NCI-H460 (cell line): Measurements from ENCODE around the gene KLF15. TPM values are rescaled to one million over a fixed set of nuclear protein-coding genes. Genes with fewer than 3 reads are reported as not detected.

Source experiments
- DNase-seq: peaks from one replicate; pipeline ENCODE4 v3.0.0-alpha.2; 2016; ENCODE audit warnings: low read depth; ENCODE audit errors: extremely low read depth
- polyA plus RNA-seq: library from polyadenylated mRNA; depleted of rRNA; stranded (reverse); fragments of >200 nt; gene quantifications from 2 replicates; pipeline ENCODE4 v1.2.3, GENCODE V29; 2014; cell fraction: nucleus; rRNA removed
- total RNA-seq: library from RNA; depleted of rRNA; stranded (reverse); fragments of >200 nt; shearing (Covaris generic); gene quantifications from 2 replicates; pipeline ENCODE4 v1.2.3, GENCODE V29; 2014; rRNA removed

The KLF15 gene
- total RNA-seq: 1.2 and 1.4 TPM in 2 replicates
- 2.9 and 4.2 TPM in 2 replicates for polyA plus RNA-seq

DNA sequence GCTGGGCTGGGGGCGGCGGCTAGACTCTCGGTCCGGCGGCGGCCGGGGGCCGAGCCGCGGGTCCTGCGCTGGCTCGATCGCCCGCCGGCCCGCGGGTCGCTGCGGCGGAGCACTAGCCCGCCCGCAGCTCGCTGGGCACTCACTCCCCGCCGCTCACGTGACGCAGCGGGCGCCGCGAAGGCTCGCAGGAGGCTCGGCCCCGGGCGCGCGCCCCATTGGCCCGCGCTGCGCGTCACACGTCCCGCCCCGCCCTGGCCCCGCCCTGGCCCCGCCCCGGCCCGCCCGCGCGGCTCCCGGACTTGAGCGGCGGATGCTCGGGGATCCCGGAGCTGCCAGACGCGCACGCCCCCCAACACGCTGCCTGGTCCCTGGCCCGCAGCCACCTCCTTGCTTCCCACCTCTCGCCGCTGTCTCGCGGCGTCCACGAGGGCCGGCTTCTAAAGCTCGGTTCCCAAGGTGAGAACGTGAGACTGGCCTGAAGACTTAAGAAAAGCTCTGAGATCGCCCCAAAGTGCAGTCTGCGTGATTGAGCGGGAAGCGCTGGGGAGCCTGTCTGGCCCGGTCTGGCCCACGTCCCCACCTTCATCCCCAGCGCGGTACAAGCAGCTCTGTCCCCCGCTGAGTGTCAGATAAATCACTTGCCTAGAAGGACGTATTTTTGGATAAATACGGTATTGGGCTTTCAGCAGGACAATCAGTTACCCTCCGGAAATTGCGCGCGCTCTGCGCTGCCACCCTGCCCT, at the start of gene KLF15:
Gene KLF15, minus strand, starts transcription at position 114 of the 743 bp plus-strand sequence. CDS start 4,486 bp downstream, outside the sequence.
- peak; percentile 60 for DNase-seq

DNA sequence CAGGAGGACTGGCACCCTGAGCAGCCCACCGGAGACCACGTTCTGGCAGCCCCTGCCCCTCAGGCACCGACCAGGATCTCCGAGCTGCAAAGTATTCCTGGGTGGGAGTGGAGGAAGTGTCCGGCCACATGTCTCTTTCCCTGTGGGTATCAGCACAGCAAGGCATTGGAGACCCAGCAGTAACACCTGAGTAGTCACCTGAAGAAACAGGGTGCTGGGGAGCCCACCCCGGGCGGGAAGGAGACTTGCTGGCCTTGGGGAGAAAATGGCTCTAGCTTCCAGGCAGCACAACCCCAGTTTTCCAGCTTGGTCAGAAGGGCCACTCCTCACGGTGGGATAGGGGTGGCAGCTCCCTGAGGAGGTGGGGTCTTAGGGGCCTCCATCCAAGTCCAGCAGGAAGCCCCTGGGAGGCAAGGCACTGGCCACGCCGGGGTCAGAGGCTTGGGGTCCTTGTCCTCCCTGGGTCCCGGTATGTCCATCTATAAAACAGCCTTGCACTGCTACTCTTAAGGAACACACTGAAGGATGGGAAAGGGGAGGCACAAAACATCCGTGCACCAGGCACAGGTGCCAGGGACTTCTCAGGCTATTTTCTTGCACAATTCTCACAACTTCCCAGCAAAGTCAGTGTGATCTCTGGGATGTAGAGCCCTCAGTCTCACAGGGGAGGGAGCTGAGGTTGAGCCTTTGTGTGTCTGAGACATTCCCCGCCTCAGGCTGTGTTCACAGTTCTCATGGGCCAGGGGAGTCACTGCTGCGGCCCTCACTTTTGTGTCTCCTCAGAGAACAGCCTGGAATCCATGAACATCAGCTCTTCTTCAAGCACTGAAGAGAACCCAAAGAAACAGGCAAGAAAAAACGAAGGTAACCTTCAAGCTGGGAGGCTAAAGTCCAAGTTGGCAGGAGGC, 49.4 kb upstream of the KLF15 start:
- DNase-seq: no peak

DNA sequence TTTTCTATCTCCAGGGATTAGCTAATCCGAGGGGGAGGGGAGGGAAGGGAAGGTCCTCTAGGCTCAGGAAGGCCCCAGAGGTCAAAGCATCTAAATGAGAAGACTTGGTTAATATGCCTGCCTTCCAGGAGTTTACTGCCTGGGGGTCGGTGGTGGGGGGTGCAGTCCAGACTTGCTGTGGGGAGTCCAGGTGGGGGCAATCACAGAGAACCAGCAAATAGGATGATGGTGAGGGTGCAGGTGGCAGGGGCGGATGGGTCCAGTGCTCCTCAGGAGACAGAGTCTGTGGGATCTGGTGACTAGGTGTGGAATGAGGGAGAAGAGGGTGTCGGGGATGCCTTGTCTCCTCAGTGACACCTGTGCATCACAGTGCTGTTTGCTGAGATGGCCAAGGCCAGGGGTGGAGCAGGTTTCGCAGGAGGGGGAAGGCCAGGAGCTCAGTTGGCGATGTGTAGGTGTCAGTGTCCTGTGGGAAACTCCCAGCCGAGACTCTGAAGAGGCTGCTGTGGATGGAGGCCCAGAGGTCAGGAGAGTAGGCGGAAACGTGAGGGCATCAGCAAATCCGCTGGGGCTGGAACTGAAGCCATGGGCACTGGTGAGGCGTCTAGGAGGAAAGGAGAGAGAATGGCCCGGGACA, 45.6 kb upstream of the KLF15 start:
- no peak for DNase-seq

DNA sequence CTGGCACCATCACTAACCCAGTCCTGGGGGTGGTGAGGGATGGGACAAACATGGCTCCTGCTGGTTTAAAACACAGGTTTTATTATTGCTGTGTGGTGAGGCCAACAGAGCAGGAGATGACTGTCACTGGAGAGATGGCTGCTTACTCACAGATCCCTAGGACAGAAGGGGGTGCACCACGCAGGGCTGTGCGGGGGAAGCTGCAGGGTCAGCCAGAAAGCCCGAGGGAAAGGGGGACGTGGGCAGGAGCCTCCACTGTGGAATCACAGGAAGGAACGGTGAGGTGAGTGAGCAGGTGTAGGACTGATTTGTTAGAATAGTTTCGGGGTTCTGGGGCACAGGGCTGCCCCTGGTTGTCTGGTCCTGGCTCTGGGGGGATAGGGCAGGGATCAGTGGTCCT, 45.0 kb upstream of the KLF15 start:
- DNase-seq: no peak

DNA sequence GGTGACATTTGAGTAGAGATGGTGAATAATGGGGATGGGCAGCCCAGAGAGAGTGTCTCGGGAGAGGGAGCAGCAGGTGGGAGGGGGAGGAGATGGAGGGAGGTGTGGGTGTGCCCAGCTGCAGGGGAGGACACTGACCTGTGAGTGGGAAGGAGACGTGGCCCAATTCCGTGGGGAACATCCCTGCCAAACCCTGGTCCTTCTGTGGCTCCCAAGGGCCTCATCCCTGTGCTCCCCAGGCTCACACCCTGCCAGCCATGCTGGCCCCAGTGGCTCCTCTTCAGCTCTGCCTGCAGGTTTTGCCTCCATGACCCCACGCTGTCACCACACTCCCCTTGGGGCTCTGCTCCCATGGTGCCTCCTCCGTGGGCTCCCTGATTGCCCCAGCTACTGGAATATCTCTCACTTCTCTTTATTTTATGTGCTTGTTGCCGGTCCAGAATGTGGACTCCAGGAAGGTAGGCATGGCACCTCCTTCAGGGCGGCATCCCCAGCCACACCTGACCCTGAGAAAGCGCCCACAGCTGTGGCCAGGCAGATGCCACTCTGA, 44.5 kb upstream of the KLF15 start:
- DNase-seq: no peak

DNA sequence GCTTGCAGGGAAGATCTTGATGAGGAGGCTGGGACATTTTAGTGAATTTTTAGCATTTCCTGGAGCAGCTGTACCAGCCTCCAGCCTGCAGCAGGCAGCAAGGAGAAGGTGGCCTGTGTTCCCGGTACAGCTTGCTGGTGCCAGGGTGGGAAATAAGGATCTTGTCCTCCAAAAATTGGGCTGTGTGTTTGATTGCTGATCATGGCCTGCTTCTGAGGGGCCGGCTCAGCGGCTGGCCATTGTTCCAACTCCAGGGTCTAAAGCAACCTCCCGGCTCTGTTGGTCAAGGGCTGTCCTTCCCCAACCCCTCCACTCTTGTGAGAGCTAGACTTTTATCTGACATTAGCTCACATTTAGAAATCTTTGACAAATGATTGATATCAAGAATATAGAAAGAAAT, 42.5 kb upstream of the KLF15 start:
- no peak for DNase-seq

DNA sequence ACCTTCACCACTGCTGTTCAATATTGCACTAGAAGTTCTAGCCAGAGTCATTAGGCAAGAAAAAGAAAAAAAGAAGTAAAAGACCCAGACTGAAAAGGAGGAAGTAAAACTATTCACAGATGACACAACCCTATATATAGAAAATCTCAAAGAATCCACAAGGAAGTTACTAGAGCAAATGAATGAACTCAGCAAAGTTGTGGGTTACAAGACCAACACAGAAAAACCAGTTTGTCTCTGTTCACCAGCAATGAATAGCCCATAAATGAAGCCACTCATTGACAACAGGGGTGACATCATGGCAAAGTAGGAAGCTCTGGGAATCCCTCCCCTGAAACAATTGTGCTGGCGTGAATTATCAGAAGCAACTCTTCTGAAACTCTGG, 42.1 kb upstream of the KLF15 start:
- no peak for DNase-seq

DNA sequence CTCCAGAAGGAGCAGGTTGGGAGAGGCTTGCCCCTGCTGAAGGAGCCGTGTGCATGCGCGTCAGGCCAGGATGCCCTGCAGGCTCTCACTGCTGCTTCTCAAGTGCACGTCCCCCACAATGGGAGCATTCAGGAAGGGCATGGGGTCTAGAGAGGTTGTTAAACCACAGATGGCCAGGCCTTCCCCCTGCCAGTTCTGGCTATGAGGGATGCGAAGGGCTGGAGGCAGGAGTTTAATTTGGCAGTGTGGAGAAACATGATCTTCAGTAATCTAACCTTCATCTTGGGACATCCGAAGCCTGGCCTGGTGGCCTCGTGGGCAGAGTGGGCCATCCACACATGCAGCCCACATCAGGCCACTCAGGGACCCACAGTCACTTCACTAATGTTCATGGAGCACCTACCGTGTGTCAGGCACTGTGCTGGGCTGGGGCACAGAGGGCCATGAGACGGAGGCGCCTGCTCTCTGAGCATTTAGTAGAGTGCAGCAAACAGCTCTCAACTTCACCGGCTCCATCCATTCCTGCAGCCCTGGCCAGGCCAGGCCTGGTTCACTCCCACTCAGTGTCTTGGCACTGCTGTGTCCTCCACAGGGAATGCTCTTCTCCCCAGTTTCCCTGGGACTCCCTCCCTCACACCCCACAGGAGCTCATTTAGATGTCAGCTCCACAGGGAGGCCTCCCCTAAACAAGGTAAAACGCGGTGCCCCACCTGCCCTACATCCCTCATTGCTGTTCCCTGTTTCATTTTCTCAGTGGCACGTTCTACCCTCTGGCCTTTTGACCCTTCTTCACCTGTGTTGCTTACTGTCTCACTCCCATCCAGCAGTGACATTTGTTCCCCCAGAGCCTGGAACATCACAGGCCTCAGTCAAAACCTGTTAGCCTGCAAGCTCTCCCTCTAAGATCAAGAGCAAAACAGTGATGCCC, 41.5 kb upstream of the KLF15 start:
- DNase-seq: no peak

DNA sequence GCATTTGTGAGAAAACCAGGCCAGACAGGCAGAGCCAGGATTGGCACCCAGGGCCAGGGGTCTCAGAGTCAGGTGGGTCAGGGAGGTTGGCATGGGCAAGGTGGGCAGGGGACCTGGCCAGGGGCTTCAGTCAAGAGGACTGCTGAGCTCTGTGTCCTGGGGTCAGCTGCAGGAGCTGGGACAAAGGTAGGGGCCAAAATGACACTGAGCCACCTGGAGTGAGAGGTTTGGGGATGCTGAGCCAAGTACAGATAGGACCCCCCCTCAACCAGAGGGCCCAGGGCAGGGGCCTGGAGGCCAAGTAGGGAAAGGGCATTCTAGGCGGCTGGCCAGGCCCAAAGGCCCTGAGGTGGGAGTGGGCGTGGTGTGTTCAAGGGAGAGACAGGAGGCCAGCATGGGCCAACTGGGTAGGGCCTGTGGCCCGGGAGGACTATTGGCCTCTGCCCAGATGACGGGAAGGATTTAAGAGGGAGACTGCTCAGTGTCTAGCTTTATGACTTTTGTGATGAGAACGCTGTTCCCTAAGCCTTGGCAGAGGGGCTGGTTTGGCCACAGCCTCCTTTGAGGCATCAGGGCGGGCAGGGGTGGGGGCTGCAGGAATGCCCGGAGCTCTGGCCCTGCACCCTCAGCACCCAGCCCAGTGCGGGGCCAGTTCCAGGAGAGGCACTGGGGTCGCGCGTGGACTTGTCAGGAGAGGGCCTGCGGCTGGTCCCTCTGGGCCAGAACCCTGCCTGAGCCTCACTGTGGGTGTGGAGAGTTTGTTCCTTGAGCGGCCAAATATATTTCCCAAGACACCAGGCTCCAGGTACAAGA, 40.6 kb upstream of the KLF15 start:
- no peak for DNase-seq

DNA sequence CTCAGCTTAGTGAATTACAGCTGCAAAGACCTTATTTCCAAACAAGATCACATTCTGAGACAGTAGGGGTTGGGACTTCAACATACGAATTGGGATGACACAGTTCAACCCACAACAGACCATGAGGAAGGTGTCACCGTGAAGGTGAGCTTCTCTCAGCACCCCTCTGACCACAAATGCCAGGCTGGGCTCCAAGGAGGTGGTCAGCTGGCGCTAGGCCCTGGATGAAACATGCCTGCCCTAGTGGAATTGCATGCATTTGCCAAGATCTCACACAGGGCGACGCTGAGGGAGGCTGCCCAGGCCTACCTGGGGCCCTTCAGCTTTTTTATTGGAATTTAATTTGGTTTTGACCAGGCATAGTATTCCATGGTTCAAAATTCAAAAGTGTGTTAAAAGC, 39.3 kb upstream of the KLF15 start:
- no peak for DNase-seq

DNA sequence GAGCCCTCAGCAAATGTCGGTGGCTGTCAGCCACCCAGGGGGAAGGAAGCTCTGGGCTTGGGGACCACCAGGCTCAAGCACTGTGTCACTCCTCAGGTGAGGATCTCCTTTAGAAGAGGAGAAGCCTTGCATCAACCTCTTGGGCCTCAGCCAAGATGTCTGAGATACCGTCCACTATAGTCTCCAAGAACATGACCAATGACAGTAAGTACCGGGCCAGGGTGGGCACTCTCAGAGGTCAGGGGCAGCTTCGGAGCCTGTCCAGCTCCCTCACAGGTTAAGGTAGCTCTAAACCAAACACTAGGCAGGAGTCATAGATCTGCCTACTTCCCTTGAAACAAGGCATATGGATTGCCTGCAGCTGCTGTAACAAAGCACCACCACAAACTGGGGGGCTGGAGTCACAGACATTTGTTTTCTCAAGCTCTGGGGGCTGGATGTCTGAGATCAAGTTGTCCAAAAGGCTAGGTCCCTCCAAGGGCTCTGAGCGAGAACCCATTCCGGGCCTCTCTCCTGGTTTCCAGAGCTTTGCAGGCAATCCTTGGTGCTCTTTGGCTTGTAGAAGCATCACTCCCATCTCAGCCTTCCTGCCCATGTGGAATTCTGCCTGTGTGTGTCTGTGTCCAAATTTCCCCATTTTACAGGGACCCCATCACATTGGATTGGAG, 38.8 kb upstream of the KLF15 start:
- DNase-seq: no peak

DNA sequence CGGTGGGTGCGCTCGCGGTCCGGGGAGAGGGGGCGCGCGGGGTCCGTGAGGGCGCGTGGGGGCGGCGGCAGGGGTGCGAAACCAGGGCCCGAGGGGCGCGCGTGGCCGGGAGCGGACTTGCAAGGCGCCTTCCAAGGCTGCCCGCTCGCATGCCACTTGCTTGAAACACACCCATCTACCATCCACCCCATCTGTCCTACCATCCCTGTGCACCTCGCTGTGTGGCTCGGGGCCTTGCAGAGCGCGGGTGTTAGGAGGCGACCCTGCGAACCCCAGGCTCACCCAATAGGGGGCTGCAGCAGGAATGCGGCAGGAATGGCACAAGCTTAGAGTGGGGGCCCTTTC, 37.7 kb upstream of the KLF15 start:
- DNase-seq: no peak

DNA sequence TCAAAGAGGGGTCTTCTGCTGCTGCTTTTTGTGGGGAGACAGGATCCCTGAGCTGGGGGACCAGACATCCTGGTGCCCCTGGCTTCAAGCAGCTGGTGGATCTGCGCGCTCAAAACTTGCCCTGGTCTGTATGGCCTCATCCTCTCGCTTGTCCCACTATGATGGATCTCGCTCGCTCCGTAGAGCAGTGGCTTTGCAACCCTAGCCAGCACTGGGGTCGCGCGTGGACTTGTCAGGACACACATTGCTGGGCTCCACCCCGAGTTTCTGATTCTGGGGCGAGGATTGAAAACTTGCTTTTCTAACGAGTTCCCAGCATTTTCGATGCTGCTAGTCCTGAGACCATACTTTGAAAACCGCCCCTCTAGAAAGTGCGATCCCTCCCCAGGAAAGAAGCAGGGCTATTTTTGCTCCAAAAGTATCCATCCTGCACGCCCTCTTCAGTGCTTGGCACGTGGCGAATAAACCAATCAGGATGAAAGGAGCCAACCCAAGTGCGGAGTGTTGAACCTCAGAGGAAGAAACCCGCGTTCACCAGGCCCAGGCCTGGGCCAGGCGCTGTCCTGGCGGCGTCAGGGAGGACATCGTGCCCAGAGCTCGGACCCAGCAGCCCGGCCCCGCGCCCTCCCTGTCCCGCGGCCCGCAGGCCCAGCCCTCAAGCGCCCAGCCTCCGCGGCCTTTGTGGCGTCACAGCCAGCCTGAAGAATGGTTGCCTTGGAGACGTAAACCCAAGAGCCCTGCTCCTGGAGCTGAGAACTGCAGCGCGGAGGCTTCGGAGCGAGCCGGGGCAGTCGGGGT, 37.2 kb upstream of the KLF15 start, which contains the start of gene CFAP100:
Gene CFAP100, plus strand, starts transcription at position 731 of the 798 bp plus-strand sequence. CDS start 1,092 bp downstream, outside the sequence.
- DNase-seq: no peak

DNA sequence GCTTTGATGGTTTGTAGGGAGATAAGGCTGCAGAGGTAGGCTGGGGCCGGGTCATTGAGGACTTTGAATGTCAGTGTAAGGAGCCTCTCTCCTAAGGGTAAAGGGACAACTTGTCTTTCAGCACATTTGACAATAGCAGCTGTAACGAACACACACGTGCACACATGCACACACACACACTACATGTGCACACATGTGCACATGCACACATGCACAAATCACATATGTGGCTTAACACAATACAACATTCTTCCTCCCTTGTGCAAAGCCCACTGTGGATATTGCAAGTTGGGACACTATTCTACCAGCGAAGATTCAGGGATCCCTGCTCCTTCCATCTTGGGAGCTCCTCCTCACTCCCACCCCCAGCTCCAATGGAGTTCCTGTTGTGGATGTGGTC, 36.4 kb upstream of the KLF15 start:
- no peak for DNase-seq

DNA sequence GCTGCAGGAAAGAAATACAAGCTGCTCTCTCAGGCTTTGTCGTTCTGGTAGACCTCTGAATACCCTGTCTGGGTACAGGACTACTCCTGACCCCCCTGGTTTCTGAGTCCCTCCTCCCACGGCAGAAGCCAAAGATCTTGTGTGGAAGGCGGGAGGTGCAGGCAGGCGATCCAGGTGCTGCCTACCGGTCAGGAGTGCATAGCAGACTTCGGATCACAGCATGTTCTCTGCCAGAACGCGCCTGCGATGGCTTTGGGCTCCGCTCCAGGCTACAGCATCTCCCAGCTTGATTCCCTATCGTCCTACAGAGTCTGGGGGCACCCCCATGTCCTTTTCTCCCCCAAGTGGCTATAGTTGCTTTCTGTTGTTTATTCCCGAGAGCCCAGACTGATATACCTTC, 35.0 kb upstream of the KLF15 start:
- no peak for DNase-seq

DNA sequence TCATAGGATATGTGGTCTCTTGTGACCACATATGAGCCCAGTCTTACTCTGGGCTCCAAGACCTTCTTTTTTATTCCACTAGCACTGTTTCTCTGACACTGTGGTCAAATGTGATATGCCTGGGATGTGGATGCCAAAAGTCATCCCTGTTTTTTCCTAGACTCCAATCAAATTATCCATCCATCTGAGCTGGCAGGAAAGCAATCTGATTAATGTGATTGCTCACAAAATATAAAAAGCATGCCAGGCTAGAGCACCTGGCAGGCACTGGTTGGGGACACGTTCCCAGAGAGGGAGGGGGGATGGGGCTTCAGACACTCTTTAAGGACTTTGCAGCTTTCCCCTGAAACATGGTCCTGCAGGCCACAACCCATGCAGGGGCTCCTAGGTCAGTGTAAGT, 34.4 kb upstream of the KLF15 start:
- DNase-seq: no peak

DNA sequence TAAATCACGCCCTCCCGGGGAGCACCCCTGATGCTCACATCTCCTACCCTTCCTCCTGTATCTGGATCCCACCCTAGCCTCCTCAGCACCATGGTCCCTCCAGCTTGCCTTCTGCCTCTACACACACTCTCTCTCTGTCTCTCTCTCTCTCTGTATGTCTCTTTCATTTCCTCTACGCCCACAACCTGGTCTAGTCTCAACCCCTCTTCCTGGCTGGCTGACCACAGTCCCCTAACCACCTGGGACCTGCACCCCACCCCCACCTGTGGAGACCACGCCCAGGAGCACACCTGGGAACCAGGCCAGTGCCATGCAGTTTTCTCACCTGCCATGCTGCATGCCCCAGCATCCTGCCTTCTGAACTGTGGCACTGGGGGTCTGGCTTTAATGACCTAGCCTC, 33.5 kb upstream of the KLF15 start:
- DNase-seq: no peak

DNA sequence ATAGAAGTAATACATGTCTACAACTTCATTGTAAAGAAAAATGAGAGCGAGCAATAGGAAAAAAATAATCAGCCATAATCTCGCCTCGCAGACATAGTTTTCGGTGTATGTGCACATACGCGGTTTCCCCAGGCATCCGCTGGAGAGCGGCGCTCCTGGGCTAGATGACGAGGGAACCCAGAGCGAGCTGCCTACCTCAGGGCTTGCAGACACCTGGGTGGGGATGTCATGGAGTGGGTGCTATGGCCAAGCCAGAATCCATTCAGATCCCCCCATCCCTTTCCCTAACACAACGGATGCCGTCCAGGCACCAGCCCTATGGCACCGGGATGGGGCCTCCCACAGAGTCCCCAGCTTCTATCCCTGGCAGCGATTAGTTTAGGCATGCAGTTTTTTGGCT, 33.0 kb upstream of the KLF15 start:
- no peak for DNase-seq
